GM23338 (cell line): ENCODE data around the gene ODAD4. TPM values are rescaled to one million over a fixed set of nuclear protein-coding genes. Genes with fewer than 3 reads are reported as not detected.
A peak's percentile ranks its signal among the peaks of the same experiment; 100 is the strongest.

Experiments used
- ATAC-seq: fragments of 200-7000 bp; cut with Tn5 transposase; 3 replicates; pipeline ENCODE4 v1.9.1; 2020
- DNase-seq: peaks from one replicate; pipeline ENCODE4 v3.0.0-alpha.2; 2015; ENCODE audit warnings: low spot score
- H2AFZ ChIP-seq: fragments of 200-600 bp; sonication (generic); 2 replicates; pipeline ENCODE4 v1.8.0; 2016; ENCODE audit warnings: antibody characterized with exemption, mild to moderate bottlenecking, moderate library complexity
- H3F3A ChIP-seq: fragments of 200-600 bp; sonication (generic); replicated peaks from 2 replicates; pipeline ENCODE4 v1.8.0; 2017; ENCODE audit warnings: antibody characterized with exemption, mixed run types, low read depth
- H3K27ac ChIP-seq: fragments of 200-600 bp; sonication (generic); 2 replicates; pipeline ENCODE4 v1.6.1; 2016; ENCODE audit warnings: low read depth
- H3K27me3 ChIP-seq: fragments of 200-600 bp; sonication (generic); 2 replicates; pipeline ENCODE4 v1.8.0; 2016; ENCODE audit warnings: mild to moderate bottlenecking, mixed run types, moderate library complexity; ENCODE audit not compliant: insufficient read depth
- H3K36me3 ChIP-seq: fragments of 200-600 bp; sonication (generic); 2 replicates; pipeline ENCODE4 v1.8.0; 2016; ENCODE audit warnings: mild to moderate bottlenecking; ENCODE audit not compliant: insufficient read depth
- H3K4me1 ChIP-seq: fragments of 200-600 bp; sonication (generic); 2 replicates; pipeline ENCODE4 v1.8.0; 2016; ENCODE audit warnings: mild to moderate bottlenecking, moderate library complexity; ENCODE audit not compliant: insufficient read depth
- H3K4me2 ChIP-seq: fragments of 200-600 bp; sonication (generic); 2 replicates; pipeline ENCODE4 v1.7.1; 2017; ENCODE audit warnings: mixed run types
- H3K4me3 ChIP-seq: fragments of 200-600 bp; sonication (generic); 2 replicates; pipeline ENCODE4 v1.6.1; 2016; ENCODE audit warnings: mixed run types
- H3K79me2 ChIP-seq: fragments of 200-600 bp; sonication (generic); replicated peaks from 2 replicates; pipeline ENCODE4 v1.8.0; 2017; ENCODE audit warnings: mild to moderate bottlenecking; ENCODE audit not compliant: insufficient read depth
- H3K9me2 ChIP-seq: fragments of 200-600 bp; sonication (generic); 2 replicates; pipeline ENCODE4 v1.8.0; 2017; ENCODE audit not compliant: insufficient read depth
- H4K20me1 ChIP-seq: fragments of 200-600 bp; sonication (generic); replicated peaks from 2 replicates; pipeline ENCODE4 v1.8.0; 2017; ENCODE audit warnings: mild to moderate bottlenecking; ENCODE audit not compliant: insufficient read depth
- H3K27ac Mint-ChIP-seq: 2 replicates; pipeline ENCODE4 v1.8.0; 2020; ENCODE audit warnings: inconsistent platforms, mild to moderate bottlenecking, moderate library complexity, mixed read lengths
- H3K27me3 Mint-ChIP-seq: 3 replicates; pipeline ENCODE4 v1.8.0; 2022; ENCODE audit warnings: low read depth, mild to moderate bottlenecking, moderate library complexity, mixed read lengths, inconsistent platforms; ENCODE audit not compliant: insufficient read depth, poor library complexity
- H3K36me3 Mint-ChIP-seq: 3 replicates; pipeline ENCODE4 v1.8.0; 2021; ENCODE audit warnings: low read depth, mild to moderate bottlenecking, inconsistent platforms, moderate library complexity, mixed read lengths
- H3K4me1 Mint-ChIP-seq: 3 replicates; pipeline ENCODE4 v1.8.0; 2020; ENCODE audit warnings: mild to moderate bottlenecking, inconsistent platforms, mixed read lengths
- H3K4me3 Mint-ChIP-seq: 3 replicates; pipeline ENCODE4 v1.8.0; 2021; ENCODE audit warnings: moderate library complexity, mild to moderate bottlenecking, inconsistent platforms, mixed read lengths
- H3K9me3 Mint-ChIP-seq: 3 replicates; pipeline ENCODE4 v1.8.0; 2020; ENCODE audit warnings: moderate library complexity, mild to moderate bottlenecking, inconsistent platforms, mixed read lengths
- CREB1 ChIP-seq: fragments of 250-450 bp; sonication (Bioruptor Pico); IDR thresholded peaks from 2 replicates; pipeline ENCODE4 v1.5.0; 2020; ENCODE audit warnings: low read depth, mild to moderate bottlenecking, moderate library complexity
- EZH2 ChIP-seq: fragments of 200-600 bp; sonication (generic); IDR thresholded peaks from one replicate; pipeline ENCODE4 v1.8.0; 2017; ENCODE audit warnings: antibody characterized with exemption, mild to moderate bottlenecking, low read depth; ENCODE audit not compliant: unreplicated experiment
- EZH2phosphoT487 ChIP-seq: fragments of 200-600 bp; sonication (generic); IDR thresholded peaks from one replicate; pipeline ENCODE4 v1.8.1; 2018; ENCODE audit warnings: antibody characterized with exemption; ENCODE audit not compliant: unreplicated experiment
- JUNB ChIP-seq: IDR thresholded peaks from one replicate; pipeline ENCODE4 v1.6.1; 2016; ENCODE audit warnings: antibody characterized with exemption; ENCODE audit not compliant: unreplicated experiment
- POLR2AphosphoS5 ChIP-seq: IDR thresholded peaks from 2 replicates; pipeline ENCODE4 v1.6.1; 2016; ENCODE audit warnings: antibody characterized with exemption, low read depth
- STAT1 ChIP-seq: IDR thresholded peaks from one replicate; pipeline ENCODE4 v1.6.1; 2016; ENCODE audit warnings: antibody characterized with exemption; ENCODE audit not compliant: unreplicated experiment
- ZNF114 ChIP-seq: fragments of 250-450 bp; sonication (Bioruptor Pico); IDR thresholded peaks from 2 replicates; pipeline ENCODE4 v1.5.0; 2020; ENCODE audit warnings: mild to moderate bottlenecking, moderate library complexity
- ZNF331 ChIP-seq: fragments of 250-450 bp; sonication (Bioruptor Pico); IDR thresholded peaks from 2 replicates; pipeline ENCODE4 v1.5.0; 2020; ENCODE audit warnings: low read depth, mild to moderate bottlenecking, moderate library complexity
- polyA plus RNA-seq: library from polyadenylated mRNA; unstranded; fragments of >200 nt; fragmentation: Nextera tagmentation; extraction: Ambion mirVana; gene quantifications from 2 replicates; pipeline ENCODE4 v1.2.1, GENCODE V29; 2016
- total RNA-seq: library from RNA; depleted of rRNA; stranded (reverse); fragments of >200 nt; shearing (Covaris generic); gene quantifications from 2 replicates; pipeline ENCODE4 v1.2.3, GENCODE V29; 2014
- TF ChIP-seq, protein P1 (sequence below): fragments of 250-450 bp; sonication (Bioruptor Pico); IDR thresholded peaks from 2 replicates; pipeline ENCODE4 v1.5.0; 2020; ENCODE audit warnings: mild to moderate bottlenecking, moderate library complexity
- TF ChIP-seq, protein P2 (sequence below): IDR thresholded peaks from one replicate; pipeline ENCODE4 v1.6.1; 2018; ENCODE audit warnings: antibody characterized with exemption; ENCODE audit not compliant: unreplicated experiment
- TF ChIP-seq, protein P3 (sequence below), 2 experiments: fragments of 200-600 bp in 1 of 2; sonication (generic) in 1 of 2; conservative IDR thresholded peaks; 2 replicates each; pipeline versions ENCODE4 v1.5.1 to v1.6.1; 2016 to 2017; ENCODE audit warnings: antibody characterized with exemption in 2 of 2, low read depth in 2 of 2, mild to moderate bottlenecking in 2 of 2, moderate library complexity in 1 of 2

Gene ODAD4
- total and polyA plus RNA-seq, 2 experiments from 2014 or later = 1.7 to 1.8 TPM

DNA sequence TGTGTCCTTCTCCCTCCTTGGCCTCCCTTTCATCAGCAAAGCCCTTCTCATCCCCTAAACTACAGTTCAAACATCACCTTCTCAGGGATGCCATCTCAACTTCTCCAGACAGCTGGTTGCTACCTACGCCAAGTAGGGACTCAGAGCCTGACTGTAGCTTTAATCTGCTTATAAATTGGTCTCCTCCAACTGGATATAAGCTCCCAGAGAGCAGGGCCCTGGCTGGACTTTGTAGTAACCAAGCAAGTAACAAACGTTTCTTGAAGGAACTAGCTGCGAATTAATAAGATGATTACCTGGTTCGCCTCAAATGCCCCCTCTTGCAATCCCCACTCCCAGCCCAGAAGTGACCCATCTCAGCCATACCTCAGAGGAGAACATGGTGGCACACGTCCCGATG is 47.7 kb upstream of the ODAD4 start:
- Histone ChIP-seq H3K27ac (0 out of 2 replicates have a peak overlapping the region, but pooled peaks have one; percentile 24), H3K4me2 (no peak overlapping the region), H3F3A (peaks cover 58% of the 10 kb centered on the region), H3K4me1 (no peaks in the 10 kb centered on the region), H3K79me2 (peaks cover 39% of the 10 kb centered on the region; the same call in 1 of the 2 replicates), H3K27me3 (no peaks in the 10 kb centered on the region), H4K20me1 (peaks cover 34% of the 10 kb centered on the region), H2AFZ (no peak overlapping the region), H3K4me3 (no peak overlapping the region), H3K36me3 (peaks cover 86% of the 10 kb centered on the region), H3K9me2 (no peaks in the 10 kb centered on the region)
- peaks cover 98% of the 10 kb centered on the region for H3K36me3 Mint-ChIP-seq
- peaks cover 6% of the 10 kb centered on the region for H3K27me3 Mint-ChIP-seq
- peaks cover 3% of the 10 kb centered on the region; the same call in 1 of the 3 replicates for H3K4me1 Mint-ChIP-seq
- TF ChIP-seq CREB1 (CRISPR knock-in tag) (no peak), ZNF331 (CRISPR knock-in tag) (no peak), ZNF114 (CRISPR knock-in tag) (no peak), STAT1 (no peak), JUNB (no peak)
- TF ChIP-seq, protein P1, sequence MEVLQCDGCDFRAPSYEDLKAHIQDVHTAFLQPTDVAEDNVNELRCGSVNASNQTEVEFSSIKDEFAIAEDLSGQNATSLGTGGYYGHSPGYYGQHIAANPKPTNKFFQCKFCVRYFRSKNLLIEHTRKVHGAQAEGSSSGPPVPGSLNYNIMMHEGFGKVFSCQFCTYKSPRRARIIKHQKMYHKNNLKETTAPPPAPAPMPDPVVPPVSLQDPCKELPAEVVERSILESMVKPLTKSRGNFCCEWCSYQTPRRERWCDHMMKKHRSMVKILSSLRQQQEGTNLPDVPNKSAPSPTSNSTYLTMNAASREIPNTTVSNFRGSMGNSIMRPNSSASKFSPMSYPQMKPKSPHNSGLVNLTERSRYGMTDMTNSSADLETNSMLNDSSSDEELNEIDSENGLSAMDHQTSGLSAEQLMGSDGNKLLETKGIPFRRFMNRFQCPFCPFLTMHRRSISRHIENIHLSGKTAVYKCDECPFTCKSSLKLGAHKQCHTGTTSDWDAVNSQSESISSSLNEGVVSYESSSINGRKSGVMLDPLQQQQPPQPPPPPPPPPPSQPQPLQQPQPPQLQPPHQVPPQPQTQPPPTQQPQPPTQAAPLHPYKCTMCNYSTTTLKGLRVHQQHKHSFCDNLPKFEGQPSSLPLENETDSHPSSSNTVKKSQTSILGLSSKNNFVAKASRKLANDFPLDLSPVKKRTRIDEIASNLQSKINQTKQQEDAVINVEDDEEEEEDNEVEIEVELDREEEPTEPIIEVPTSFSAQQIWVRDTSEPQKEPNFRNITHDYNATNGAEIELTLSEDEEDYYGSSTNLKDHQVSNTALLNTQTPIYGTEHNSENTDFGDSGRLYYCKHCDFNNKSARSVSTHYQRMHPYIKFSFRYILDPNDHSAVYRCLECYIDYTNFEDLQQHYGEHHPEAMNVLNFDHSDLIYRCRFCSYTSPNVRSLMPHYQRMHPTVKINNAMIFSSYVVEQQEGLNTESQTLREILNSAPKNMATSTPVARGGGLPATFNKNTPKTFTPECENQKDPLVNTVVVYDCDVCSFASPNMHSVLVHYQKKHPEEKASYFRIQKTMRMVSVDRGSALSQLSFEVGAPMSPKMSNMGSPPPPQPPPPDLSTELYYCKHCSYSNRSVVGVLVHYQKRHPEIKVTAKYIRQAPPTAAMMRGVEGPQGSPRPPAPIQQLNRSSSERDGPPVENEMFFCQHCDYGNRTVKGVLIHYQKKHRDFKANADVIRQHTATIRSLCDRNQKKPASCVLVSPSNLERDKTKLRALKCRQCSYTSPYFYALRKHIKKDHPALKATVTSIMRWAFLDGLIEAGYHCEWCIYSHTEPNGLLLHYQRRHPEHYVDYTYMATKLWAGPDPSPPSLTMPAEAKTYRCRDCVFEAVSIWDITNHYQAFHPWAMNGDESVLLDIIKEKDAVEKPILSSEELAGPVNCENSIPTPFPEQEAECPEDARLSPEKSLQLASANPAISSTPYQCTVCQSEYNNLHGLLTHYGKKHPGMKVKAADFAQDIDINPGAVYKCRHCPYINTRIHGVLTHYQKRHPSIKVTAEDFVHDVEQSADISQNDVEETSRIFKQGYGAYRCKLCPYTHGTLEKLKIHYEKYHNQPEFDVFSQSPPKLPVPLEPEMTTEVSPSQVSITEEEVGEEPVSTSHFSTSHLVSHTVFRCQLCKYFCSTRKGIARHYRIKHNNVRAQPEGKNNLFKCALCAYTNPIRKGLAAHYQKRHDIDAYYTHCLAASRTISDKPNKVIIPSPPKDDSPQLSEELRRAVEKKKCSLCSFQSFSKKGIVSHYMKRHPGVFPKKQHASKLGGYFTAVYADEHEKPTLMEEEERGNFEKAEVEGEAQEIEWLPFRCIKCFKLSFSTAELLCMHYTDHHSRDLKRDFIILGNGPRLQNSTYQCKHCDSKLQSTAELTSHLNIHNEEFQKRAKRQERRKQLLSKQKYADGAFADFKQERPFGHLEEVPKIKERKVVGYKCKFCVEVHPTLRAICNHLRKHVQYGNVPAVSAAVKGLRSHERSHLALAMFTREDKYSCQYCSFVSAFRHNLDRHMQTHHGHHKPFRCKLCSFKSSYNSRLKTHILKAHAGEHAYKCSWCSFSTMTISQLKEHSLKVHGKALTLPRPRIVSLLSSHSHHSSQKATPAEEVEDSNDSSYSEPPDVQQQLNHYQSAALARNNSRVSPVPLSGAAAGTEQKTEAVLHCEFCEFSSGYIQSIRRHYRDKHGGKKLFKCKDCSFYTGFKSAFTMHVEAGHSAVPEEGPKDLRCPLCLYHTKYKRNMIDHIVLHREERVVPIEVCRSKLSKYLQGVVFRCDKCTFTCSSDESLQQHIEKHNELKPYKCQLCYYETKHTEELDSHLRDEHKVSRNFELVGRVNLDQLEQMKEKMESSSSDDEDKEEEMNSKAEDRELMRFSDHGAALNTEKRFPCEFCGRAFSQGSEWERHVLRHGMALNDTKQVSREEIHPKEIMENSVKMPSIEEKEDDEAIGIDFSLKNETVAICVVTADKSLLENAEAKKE (CRISPR knock-in tag) = no peak
- ATAC-seq = no peak
- H3K27ac Mint-ChIP-seq = no peak overlapping the region
- H3K4me3 Mint-ChIP-seq = no peak overlapping the region
- H3K9me3 Mint-ChIP-seq = no peaks in the 10 kb centered on the region; the same call in 2 of the 3 replicates
- DNase-seq = no peak

DNA sequence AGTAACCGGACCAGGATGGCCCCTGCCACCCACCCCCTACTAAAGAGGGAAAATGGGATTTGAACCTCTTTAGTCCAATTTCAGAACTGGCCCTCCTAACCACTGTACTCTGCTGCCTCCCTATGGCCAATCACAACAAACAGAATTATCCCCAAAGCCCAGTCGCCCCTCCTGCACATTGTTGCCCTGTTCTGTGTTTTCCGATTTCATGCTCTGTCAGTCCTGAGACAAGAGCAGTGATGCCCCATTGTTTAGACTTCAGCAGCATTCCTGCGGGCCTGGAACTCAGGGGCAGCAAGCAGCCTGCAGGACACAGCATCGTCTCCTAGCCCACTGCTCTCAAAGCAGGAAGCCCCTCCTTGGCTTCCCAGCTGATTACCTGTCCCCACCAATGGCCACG is 44.7 kb upstream of the ODAD4 start:
- H3K27ac ChIP-seq = 0 out of 2 replicates have a peak overlapping the region, but pooled peaks have one; percentile 9
- Mint-ChIP-seq H3K9me3 (no peaks in the 10 kb centered on the region; the same call in 2 of the 3 replicates), H3K27ac (no peak overlapping the region), H3K4me3 (no peak overlapping the region), H3K4me1 (peaks cover 3% of the 10 kb centered on the region; the same call in 1 of the 3 replicates), H3K36me3 (peaks cover 93% of the 10 kb centered on the region), H3K27me3 (peaks cover 8% of the 10 kb centered on the region)
- H3K36me3 ChIP-seq = peaks cover 77% of the 10 kb centered on the region
- H3K4me3 ChIP-seq = no peak overlapping the region
- no peaks in the 10 kb centered on the region for H3K27me3 ChIP-seq
- H3K4me1 ChIP-seq = no peaks in the 10 kb centered on the region
- H3K79me2 ChIP-seq = peaks cover 33% of the 10 kb centered on the region; the same call in 1 of the 2 replicates
- DNase-seq = peak; percentile 13
- H3F3A ChIP-seq = peaks cover 51% of the 10 kb centered on the region
- H4K20me1 ChIP-seq = peaks cover 20% of the 10 kb centered on the region
- peak; percentile 42; the same call in 2 of the 3 replicates for ATAC-seq
- H3K4me2 ChIP-seq = no peak overlapping the region
- TF ChIP-seq, protein P2, sequence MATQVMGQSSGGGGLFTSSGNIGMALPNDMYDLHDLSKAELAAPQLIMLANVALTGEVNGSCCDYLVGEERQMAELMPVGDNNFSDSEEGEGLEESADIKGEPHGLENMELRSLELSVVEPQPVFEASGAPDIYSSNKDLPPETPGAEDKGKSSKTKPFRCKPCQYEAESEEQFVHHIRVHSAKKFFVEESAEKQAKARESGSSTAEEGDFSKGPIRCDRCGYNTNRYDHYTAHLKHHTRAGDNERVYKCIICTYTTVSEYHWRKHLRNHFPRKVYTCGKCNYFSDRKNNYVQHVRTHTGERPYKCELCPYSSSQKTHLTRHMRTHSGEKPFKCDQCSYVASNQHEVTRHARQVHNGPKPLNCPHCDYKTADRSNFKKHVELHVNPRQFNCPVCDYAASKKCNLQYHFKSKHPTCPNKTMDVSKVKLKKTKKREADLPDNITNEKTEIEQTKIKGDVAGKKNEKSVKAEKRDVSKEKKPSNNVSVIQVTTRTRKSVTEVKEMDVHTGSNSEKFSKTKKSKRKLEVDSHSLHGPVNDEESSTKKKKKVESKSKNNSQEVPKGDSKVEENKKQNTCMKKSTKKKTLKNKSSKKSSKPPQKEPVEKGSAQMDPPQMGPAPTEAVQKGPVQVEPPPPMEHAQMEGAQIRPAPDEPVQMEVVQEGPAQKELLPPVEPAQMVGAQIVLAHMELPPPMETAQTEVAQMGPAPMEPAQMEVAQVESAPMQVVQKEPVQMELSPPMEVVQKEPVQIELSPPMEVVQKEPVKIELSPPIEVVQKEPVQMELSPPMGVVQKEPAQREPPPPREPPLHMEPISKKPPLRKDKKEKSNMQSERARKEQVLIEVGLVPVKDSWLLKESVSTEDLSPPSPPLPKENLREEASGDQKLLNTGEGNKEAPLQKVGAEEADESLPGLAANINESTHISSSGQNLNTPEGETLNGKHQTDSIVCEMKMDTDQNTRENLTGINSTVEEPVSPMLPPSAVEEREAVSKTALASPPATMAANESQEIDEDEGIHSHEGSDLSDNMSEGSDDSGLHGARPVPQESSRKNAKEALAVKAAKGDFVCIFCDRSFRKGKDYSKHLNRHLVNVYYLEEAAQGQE = no peak
- no peak for TF ChIP-seq POLR2AphosphoS5
- TF ChIP-seq EZH2phosphoT487 = no peak
- TF ChIP-seq EZH2 = no peak
- TF ChIP-seq, protein P3, sequence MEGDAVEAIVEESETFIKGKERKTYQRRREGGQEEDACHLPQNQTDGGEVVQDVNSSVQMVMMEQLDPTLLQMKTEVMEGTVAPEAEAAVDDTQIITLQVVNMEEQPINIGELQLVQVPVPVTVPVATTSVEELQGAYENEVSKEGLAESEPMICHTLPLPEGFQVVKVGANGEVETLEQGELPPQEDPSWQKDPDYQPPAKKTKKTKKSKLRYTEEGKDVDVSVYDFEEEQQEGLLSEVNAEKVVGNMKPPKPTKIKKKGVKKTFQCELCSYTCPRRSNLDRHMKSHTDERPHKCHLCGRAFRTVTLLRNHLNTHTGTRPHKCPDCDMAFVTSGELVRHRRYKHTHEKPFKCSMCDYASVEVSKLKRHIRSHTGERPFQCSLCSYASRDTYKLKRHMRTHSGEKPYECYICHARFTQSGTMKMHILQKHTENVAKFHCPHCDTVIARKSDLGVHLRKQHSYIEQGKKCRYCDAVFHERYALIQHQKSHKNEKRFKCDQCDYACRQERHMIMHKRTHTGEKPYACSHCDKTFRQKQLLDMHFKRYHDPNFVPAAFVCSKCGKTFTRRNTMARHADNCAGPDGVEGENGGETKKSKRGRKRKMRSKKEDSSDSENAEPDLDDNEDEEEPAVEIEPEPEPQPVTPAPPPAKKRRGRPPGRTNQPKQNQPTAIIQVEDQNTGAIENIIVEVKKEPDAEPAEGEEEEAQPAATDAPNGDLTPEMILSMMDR (conservative IDR thresholded peaks at IDR 0.05; ENCODE audit: low read depth in 2 of 2) = peak; percentile 26 to 53; a peak in 2 of 4 replicates
- no peaks in the 10 kb centered on the region for H3K9me2 ChIP-seq
- H2AFZ ChIP-seq = no peak overlapping the region
